Mucosa of descending colon (tissue), 3 donors: ENCODE data around the gene PPP1R18. TPM values are rescaled to one million over a fixed set of nuclear protein-coding genes. Genes with fewer than 3 reads are reported as not detected.
A peak's percentile ranks its signal among the peaks of the same experiment; 100 is the strongest.

Experiments
- ATAC-seq: fragments of 200-7000 bp; cut with Tn5 transposase; one replicate; pipeline ENCODE4 v1.9.1; 2020; ENCODE audit warnings: mild to moderate bottlenecking, moderate library complexity
- DNase-seq, 3 donors: peaks; one replicate each; pipeline ENCODE4 v3.0.0-alpha.2; 2020
- H3K36me3 ChIP-seq: fragments of 200-600 bp; one replicate; pipeline ENCODE4 v1.8.0; 2021; ENCODE audit warnings: low read depth, mild to moderate bottlenecking
- H3K4me1 ChIP-seq: fragments of 200-600 bp; one replicate; pipeline ENCODE4 v1.8.0; 2021; ENCODE audit warnings: low read depth, mild to moderate bottlenecking
- H3K4me3 ChIP-seq: fragments of 200-600 bp; one replicate; pipeline ENCODE4 v1.8.0; 2021; ENCODE audit warnings: mild to moderate bottlenecking
- H3K9me3 ChIP-seq: fragments of 200-600 bp; one replicate; pipeline ENCODE4 v1.8.0; 2021; ENCODE audit warnings: mild to moderate bottlenecking
- intact Hi-C, 2 donors: fragments of 100-400 bp; cut with DNase I in 1 of 2; cut with micrococcal nuclease in 1 of 2; formaldehyde crosslinking; loops; one replicate each; pipeline versions ENCODE4 v1.11.0 to v1.11.1; 2022; cut with DNase I, micrococcal nuclease
- total RNA-seq, 3 donors: library from RNA; stranded (reverse); fragmentation: NEBNext Ultra II Directional in 2 of 3; extraction: Animal tissue kit (Norgen Biotek cat#: 25700) in 2 of 3; gene quantifications; one replicate each; pipeline versions ENCODE4 v1.2.1 to v1.2.4, GENCODE V29; 2021 to 2023
- TF ChIP-seq, protein P1 (sequence below): fragments of 200-600 bp; IDR thresholded peaks from one replicate; pipeline ENCODE4 v1.8.0; 2022; ENCODE audit warnings: antibody characterized with exemption, mild to moderate bottlenecking
- donor health status: DM: no; HTN: no; CAD: no; lungs with moderate emphysema.
- donor health status: DM: no; HTN: no; CAD: no.
- donor health status: DM: no; HTN: yes; CAD: no.

Gene PPP1R18
- total RNA-seq, 3 donors from 2014 or later, result 8.6 to 55.1 (median 22.1) TPM

DNA sequence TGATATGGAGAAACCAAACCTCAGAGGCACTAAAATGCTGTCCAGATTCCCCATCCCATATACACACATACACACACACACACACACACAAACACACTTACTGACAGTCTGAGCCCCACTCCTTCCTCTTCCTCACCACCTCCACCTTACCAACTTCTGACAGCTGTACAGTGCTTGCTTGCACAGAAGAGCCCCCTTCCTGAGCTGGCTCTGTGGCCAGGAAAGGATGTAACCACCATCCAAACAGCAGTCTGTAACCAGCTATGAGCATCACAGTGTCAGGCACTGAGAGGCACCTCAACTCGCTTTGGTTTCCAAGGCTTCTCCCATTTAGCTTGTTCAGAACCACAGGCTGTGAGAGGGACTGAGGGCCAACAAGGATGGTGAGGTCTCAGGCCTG lies 45.4 kb downstream of the PPP1R18 start:
- TF ChIP-seq, protein P1, sequence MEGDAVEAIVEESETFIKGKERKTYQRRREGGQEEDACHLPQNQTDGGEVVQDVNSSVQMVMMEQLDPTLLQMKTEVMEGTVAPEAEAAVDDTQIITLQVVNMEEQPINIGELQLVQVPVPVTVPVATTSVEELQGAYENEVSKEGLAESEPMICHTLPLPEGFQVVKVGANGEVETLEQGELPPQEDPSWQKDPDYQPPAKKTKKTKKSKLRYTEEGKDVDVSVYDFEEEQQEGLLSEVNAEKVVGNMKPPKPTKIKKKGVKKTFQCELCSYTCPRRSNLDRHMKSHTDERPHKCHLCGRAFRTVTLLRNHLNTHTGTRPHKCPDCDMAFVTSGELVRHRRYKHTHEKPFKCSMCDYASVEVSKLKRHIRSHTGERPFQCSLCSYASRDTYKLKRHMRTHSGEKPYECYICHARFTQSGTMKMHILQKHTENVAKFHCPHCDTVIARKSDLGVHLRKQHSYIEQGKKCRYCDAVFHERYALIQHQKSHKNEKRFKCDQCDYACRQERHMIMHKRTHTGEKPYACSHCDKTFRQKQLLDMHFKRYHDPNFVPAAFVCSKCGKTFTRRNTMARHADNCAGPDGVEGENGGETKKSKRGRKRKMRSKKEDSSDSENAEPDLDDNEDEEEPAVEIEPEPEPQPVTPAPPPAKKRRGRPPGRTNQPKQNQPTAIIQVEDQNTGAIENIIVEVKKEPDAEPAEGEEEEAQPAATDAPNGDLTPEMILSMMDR, result no peak
- H3K9me3 ChIP-seq, result no peaks in the 10 kb centered on the region
- H3K36me3 ChIP-seq, result no peaks in the 10 kb centered on the region
- no peak overlapping the region for H3K4me3 ChIP-seq
- ATAC-seq (no peak), DNase-seq (no peak)
- H3K4me1 ChIP-seq, result peaks cover 9% of the 10 kb centered on the region
- intact Hi-C loops, result no loop called here

DNA sequence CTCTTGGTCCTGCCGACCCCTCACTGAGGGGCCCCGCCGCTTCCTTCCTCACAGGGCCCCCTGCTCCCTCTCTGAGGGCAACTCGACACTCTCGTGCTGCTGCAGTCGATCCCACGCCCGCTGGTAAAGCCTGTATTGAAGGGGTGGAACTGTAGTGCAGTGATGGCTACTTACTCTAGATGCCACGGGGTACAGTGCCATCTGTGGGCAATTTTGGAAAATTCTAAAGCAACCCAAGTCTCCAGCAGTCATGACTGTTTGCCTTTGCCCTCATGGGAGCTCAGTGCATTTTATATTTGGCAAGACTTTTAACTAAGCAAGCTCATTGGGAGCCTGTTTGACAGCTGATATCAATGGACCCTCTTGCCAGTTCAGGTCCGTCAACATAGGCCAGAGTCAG lies 46.0 kb downstream of the PPP1R18 start:
- TF ChIP-seq, protein P1, result no peak
- ATAC-seq (peak; percentile 13), DNase-seq (no peak)
- Histone ChIP-seq H3K36me3 (no peaks in the 10 kb centered on the region), H3K4me1 (peaks cover 7% of the 10 kb centered on the region), H3K9me3 (no peaks in the 10 kb centered on the region), H3K4me3 (no peak overlapping the region)
- intact Hi-C loops, result no loop called here

DNA sequence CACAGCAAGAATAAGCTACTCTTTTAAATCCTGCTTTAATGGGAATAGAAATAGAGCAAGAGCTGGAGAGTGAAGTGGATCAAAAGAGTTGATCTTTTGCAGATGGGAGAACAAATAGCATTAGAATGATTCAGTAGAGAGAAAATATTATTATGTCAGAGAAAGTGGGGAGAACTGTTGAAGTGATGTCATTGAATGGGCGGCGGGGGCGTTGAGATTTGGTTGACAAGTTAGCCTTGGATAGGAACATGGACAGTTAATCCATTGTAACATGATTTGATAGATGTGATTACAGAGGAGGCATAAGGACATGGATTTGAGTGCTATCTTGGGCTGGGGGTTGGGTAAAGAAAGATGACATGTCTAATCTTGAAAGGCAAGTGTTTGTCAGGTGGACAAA lies 50.6 kb downstream of the PPP1R18 start:
- peaks cover 3% of the 10 kb centered on the region for H3K4me1 ChIP-seq
- ATAC-seq (no peak), DNase-seq (no peak)
- no peak overlapping the region for H3K4me3 ChIP-seq
- H3K36me3 ChIP-seq, result no peaks in the 10 kb centered on the region
- intact Hi-C loops, result no loop called here
- H3K9me3 ChIP-seq, result no peaks in the 10 kb centered on the region
- TF ChIP-seq, protein P1, result no peak

DNA sequence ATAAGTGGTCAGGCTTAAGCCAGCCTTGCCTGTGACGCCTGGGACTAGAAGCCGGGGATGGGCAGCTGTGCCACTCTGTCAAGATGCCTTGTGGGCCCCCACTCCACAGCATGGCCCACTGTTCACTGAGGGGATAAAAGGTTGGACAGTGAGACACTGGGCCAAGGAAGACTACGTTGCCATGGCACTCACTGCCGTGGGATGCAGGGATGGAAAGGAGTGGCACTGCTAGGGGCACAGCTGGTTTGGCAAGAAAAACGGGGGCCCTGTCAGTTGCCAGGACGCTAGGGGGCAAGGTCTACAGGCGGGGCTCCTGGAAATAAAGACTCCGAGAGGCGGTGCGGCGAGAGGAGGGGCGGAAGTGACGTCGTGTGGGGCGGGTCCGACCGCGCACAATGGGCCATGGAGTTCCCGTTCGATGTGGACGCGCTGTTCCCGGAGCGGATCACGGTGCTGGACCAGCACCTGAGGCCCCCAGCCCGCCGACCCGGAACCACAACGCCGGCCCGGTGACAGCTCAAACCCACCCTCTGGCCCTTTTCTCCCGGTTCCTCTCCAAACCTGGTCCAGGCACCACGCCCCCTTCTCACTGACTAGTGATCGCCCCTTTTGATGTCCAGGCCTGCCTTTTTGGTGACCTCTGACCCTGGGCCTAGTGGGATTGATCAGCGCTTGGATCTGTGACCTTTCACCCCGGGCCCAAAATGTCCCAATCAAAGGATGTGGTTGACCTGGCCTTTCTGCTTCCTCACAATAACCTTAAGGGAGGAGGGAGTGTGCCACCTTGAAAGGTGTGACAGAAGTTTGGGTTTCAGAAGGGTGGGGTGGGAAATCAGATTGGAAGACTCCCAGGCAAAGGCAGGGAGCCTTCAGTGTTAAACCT lies 59.7 kb downstream of the PPP1R18 start, which contains the start of gene ATAT1:
Gene ATAT1, plus strand, starts transcription at position 391 of the 883 bp plus-strand sequence.
- TF ChIP-seq, protein P1, result peak; percentile 15
- peaks cover 5% of the 10 kb centered on the region for H3K4me1 ChIP-seq
- ATAC-seq (peak; percentile 100), DNase-seq (peak; percentile 95 to 97 (median 96))
- H3K4me3 ChIP-seq, result peak within 1 kb of the TSS; percentile 27
- intact Hi-C loops, result no loop called here
- no peaks in the 10 kb centered on the region for H3K9me3 ChIP-seq
- peaks cover 15% of the 10 kb centered on the region for H3K36me3 ChIP-seq

Other genes with a start within 250 kb of the PPP1R18 start
- 100 to 1,000 TPM; 316 to 631 (median 383) TPM for gene HLA-E, start 197.1 kb downstream of the PPP1R18 start, total RNA-seq
- 10 to 100 TPM; 37.8 to 48.1 (median 45.9) TPM for gene GNL1, start 130.2 kb downstream of the PPP1R18 start, total RNA-seq
- 1 to 10 TPM; 4.6 to 9.7 (median 5.9) TPM for gene PRR3, start 129.3 kb downstream of the PPP1R18 start, total RNA-seq
- gene ABCF1, start 115.2 kb downstream of the PPP1R18 start, total RNA-seq, result 10 to 100 TPM; 43.0 to 56.0 (median 45.8) TPM
- gene PPP1R10, start 69.4 kb downstream of the PPP1R18 start, total RNA-seq, result 10 to 100 TPM; 68.5 to 80.3 (median 79.2) TPM
- 10 to 100 TPM; 38.2 to 63.7 (median 51.1) TPM for gene MRPS18B, start 68.8 kb downstream of the PPP1R18 start, total RNA-seq
- gene ATAT1, start 59.8 kb downstream of the PPP1R18 start, total RNA-seq, result 10 to 100 TPM; 10.6 to 18.4 (median 12.7) TPM
- 10 to 100 TPM; 46.5 to 88.8 (median 61.8) TPM for gene C6orf136, start 39.5 kb downstream of the PPP1R18 start, total RNA-seq
- gene DHX16, start 13.6 kb downstream of the PPP1R18 start, total RNA-seq, result 10 to 100 TPM; 31.0 to 36.2 (median 36.0) TPM
- gene NRM, start 4.3 kb upstream of the PPP1R18 start, total RNA-seq, result 10 to 100 TPM in 1 of 3 donors, 1 to 10 TPM in 2; 4.3 to 10.2 (median 6.1) TPM
- gene MDC1, start 30.6 kb upstream of the PPP1R18 start, total RNA-seq, result 10 to 100 TPM; 15.2 to 34.3 (median 29.5) TPM
- 100 to 1,000 TPM; 113 to 328 (median 307) TPM for gene TUBB, start 33.7 kb upstream of the PPP1R18 start, total RNA-seq
- gene FLOT1, start 56.0 kb upstream of the PPP1R18 start, total RNA-seq, result 100 to 1,000 TPM; 133 to 175 (median 152) TPM
- 100 to 1,000 TPM in 1 of 3 donors, 10 to 100 TPM in 2; 64.0 to 183 (median 67.6) TPM for gene IER3, start 57.9 kb upstream of the PPP1R18 start, total RNA-seq
- 100 to 1,000 TPM; 145 to 336 (median 271) TPM for gene DDR1, start 197.9 kb upstream of the PPP1R18 start, total RNA-seq
- 10 to 100 TPM; 17.0 to 25.3 (median 25.0) TPM for gene GTF2H4, start 221.6 kb upstream of the PPP1R18 start, total RNA-seq
- gene VARS2, start 227.6 kb upstream of the PPP1R18 start, total RNA-seq, result 10 to 100 TPM; 20.9 to 27.6 (median 27.3) TPM
- gene SFTA2, start 245.5 kb upstream of the PPP1R18 start, total RNA-seq, result not detected